ENCODE data around the gene TEKT5. TPM values are rescaled to one million over a fixed set of nuclear protein-coding genes. Genes with fewer than 3 reads are reported as not detected.

TEKT5 gene
- total RNA-seq, 2 donors from 2014 or later, result 0.36 to 3.9 TPM

DNA sequence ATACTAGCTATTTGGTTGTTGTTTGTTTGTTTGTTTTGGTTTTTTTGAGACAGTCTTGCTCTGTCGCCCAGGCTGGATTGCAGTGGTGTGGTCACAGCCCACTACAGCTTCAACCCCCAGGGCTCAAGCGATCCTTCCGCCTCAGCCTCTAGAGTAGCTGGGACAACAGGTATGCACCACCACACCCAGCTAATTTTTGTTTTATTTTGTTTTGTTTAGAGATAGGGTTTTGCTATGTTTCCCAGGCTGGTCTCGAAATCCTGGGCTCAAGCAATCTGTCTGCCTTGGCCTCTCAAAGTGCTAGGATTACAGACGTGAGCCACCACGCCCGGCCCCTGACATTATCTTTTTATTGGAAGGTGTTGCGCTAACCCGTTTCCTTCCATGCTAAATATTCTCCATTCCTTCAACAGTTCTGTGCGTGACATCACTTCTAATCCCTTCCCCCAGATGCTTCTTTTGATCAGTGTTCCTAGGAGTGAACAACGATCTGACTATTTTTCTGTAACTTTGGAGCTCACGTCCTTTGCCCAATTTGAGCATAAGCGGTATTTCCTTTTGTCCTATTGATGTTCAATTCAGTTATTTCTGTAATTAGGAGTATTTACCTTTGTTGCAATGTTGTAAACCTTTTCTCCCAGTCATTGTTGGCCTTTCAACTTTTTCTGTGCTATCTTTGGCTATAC is 84.1 kb downstream of the TEKT5 start:
- no peaks in the 10 kb centered on the region for H3K27me3 ChIP-seq (replicated peaks; ENCODE audit: insufficient read depth)
- no peak overlapping the region for H3K27ac ChIP-seq

DNA sequence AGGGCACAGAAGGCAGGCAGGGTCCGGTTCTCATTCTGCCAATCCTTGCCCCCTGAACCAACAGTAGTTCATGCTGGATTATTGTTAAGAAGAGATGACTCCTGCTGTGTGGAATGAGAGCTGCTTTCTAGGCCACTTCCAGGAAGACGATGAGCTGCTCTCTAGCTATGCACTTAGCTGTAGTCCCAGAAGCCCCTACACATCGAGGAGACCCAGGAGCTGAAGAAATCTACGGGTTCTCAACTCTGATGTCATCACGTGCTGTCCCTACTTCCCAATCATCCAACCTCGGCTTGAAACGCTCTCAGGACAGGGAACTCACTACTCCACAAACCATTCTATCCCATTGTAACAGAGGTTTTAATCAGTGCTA is 85.3 kb downstream of the TEKT5 start:
- Histone ChIP-seq H3K9me3 (no peaks in the 10 kb centered on the region), H3K4me1 (replicated peaks) (no peaks in the 10 kb centered on the region), H3K36me3 (no peaks in the 10 kb centered on the region), H3K27ac (no peak overlapping the region), H3K27me3 (replicated peaks; ENCODE audit: insufficient read depth) (no peaks in the 10 kb centered on the region), H3K4me3 (no peak overlapping the region)
- no peak for DNase-seq (ENCODE audit: low spot score)
- intact Hi-C loops (cut with DNase I), result no loop called here
- TF ChIP-seq POLR2A (IDR thresholded peaks at IDR 0.05), result no peak
- TF ChIP-seq POLR2AphosphoS5 (IDR thresholded peaks at IDR 0.05), result no peak
- TF ChIP-seq, protein P1, sequence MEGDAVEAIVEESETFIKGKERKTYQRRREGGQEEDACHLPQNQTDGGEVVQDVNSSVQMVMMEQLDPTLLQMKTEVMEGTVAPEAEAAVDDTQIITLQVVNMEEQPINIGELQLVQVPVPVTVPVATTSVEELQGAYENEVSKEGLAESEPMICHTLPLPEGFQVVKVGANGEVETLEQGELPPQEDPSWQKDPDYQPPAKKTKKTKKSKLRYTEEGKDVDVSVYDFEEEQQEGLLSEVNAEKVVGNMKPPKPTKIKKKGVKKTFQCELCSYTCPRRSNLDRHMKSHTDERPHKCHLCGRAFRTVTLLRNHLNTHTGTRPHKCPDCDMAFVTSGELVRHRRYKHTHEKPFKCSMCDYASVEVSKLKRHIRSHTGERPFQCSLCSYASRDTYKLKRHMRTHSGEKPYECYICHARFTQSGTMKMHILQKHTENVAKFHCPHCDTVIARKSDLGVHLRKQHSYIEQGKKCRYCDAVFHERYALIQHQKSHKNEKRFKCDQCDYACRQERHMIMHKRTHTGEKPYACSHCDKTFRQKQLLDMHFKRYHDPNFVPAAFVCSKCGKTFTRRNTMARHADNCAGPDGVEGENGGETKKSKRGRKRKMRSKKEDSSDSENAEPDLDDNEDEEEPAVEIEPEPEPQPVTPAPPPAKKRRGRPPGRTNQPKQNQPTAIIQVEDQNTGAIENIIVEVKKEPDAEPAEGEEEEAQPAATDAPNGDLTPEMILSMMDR (IDR thresholded peaks at IDR 0.05), result no peak
- 81% methylated on average over 7 of the region's 7 CpGs for WGBS

More for the DNA sequence above, 84.1 kb downstream of the TEKT5 start:
- TF ChIP-seq POLR2A (IDR thresholded peaks at IDR 0.05) (no peak), POLR2AphosphoS5 (IDR thresholded peaks at IDR 0.05) (no peak)
- Histone ChIP-seq H3K4me3 (no peak overlapping the region), H3K36me3 (no peaks in the 10 kb centered on the region), H3K4me1 (replicated peaks) (no peaks in the 10 kb centered on the region), H3K9me3 (no peaks in the 10 kb centered on the region)
- 67% methylated on average over 13 of the region's 13 CpGs for WGBS
- intact Hi-C loops (cut with DNase I), result no loop called here
- no peak for DNase-seq (ENCODE audit: low spot score)

DNA sequence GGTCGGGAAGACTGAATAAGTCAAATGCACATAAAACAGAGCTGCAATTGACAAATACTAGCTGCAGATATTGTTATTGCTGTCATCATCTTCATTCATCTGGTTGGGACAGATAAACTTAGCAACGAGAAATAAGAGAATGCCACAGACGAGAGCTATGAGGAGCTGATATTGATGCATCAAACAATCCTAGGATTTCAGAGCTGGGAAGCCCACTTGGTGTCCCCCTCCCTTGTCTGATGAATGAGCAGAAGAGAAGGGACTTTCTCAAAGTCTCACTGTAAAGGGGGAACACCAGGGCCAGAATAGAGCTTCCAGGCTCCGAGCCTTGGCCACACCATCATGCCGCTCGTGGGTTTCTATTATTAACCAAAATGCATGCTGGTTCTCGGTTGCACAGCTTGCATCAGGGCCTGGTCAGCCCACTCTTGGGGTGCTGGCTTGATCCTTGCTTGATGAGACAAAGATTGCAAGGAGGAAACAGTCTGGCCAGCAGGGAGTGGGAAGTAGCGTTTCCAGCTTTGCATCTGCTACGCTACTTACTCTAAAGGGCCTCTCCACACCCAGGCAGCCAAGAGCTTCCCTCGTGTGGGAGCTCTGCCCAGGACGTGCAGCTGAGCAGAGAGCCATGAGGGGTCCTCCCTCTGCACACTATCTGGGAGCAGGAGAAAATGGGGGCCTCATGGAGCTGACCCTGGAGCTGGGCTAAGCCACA is 85.9 kb downstream of the TEKT5 start:
- Histone ChIP-seq H3K9me3 (no peaks in the 10 kb centered on the region), H3K27me3 (replicated peaks; ENCODE audit: insufficient read depth) (no peaks in the 10 kb centered on the region), H3K4me1 (replicated peaks) (no peaks in the 10 kb centered on the region), H3K4me3 (no peak overlapping the region), H3K36me3 (no peaks in the 10 kb centered on the region), H3K27ac (no peak overlapping the region)
- no peak for DNase-seq (ENCODE audit: low spot score)
- 62% methylated on average over 11 of the region's 11 CpGs for WGBS
- TF ChIP-seq, protein P1 (IDR thresholded peaks at IDR 0.05), result no peak
- TF ChIP-seq POLR2A (IDR thresholded peaks at IDR 0.05), result no peak
- no peak for TF ChIP-seq POLR2AphosphoS5 (IDR thresholded peaks at IDR 0.05)
- intact Hi-C loops (cut with DNase I), result no loop called here

DNA sequence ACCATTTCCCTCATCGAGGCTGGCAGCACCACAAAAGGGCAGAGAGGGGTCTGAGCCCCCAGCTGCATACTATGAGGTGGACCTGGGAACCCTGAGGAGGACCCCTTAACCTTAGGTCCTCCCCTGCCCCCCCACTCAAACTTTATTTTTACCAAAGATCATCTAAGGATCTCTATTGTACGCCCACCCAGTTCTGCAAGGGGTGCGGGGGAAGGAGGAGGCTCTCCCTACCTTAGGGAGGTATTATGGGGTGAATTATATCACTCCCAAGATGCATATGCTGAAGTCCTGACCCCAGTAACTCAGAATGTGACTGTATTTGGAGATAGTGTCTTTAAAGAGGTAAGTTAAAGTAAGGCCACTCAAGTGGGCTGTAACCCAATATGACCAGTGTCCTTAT is 87.6 kb downstream of the TEKT5 start:
- Histone ChIP-seq H3K4me3 (no peak overlapping the region), H3K27ac (no peak overlapping the region), H3K36me3 (no peaks in the 10 kb centered on the region), H3K9me3 (no peaks in the 10 kb centered on the region), H3K27me3 (replicated peaks; ENCODE audit: insufficient read depth) (no peaks in the 10 kb centered on the region), H3K4me1 (replicated peaks) (no peaks in the 10 kb centered on the region)
- WGBS, result 76% methylated on average over 3 of the region's 3 CpGs
- TF ChIP-seq, protein P1 (IDR thresholded peaks at IDR 0.05), result no peak
- no peak for TF ChIP-seq POLR2AphosphoS5 (IDR thresholded peaks at IDR 0.05)
- no peak for TF ChIP-seq POLR2A (IDR thresholded peaks at IDR 0.05)
- intact Hi-C loops (cut with DNase I), result no loop called here
- no peak for DNase-seq (ENCODE audit: low spot score)

DNA sequence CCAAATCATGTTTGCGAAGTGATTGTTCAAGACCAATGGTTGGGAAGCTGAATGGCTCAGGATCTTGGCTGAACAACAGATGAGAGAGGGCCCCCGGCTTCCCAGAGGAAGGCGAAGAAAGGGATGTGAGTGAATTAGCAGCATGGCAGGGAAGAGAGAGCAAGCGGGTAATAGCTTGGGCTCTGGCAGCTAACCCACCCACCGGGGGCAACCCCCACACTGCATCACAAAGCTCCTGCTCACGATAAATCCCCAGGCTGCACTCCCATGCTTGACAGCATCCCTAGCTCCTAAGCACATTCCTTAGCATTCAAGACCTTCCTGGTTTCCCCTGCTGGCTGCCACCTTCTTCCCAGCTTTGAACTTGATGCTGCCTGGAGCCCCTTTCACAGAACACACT is 88.1 kb downstream of the TEKT5 start:
- intact Hi-C loops (cut with DNase I), result no loop called here

More for the DNA sequence above, 88.1 kb downstream of the TEKT5 start:
- H3K36me3 ChIP-seq, result no peaks in the 10 kb centered on the region
- no peak overlapping the region for H3K4me3 ChIP-seq
- H3K27ac ChIP-seq, result no peak overlapping the region
- no peaks in the 10 kb centered on the region for H3K27me3 ChIP-seq (replicated peaks; ENCODE audit: insufficient read depth)
- H3K4me1 ChIP-seq (replicated peaks), result no peaks in the 10 kb centered on the region
- no peak for DNase-seq (ENCODE audit: low spot score)
- TF ChIP-seq, protein P1 (IDR thresholded peaks at IDR 0.05), result no peak
- TF ChIP-seq POLR2AphosphoS5 (IDR thresholded peaks at IDR 0.05) (no peak), POLR2A (IDR thresholded peaks at IDR 0.05) (no peak)
- no peaks in the 10 kb centered on the region for H3K9me3 ChIP-seq
- 70% methylated on average over 6 of the region's 6 CpGs for WGBS
